Smooth muscle cell (in vitro differentiated cells): Measurements from ENCODE around the gene IPO4. TPM values are rescaled to one million over a fixed set of nuclear protein-coding genes. Genes with fewer than 3 reads are reported as not detected.
A peak's percentile ranks its signal among the peaks of the same experiment; 100 is the strongest.

Experiments
- DNase-seq: peaks from one replicate; lab custom pipeline; 2025; ENCODE audit not compliant: unreplicated experiment; lab: John Stamatoyannopoulos, UW
- H2AFZ ChIP-seq: fragments of 200-600 bp; sonication (generic); 2 replicates; pipeline ENCODE4 v1.6.0; 2016; ENCODE audit warnings: antibody characterized with exemption, low read depth, mild to moderate bottlenecking
- H3F3A ChIP-seq: fragments of 200-600 bp; sonication (generic); 2 replicates; pipeline ENCODE4 v1.6.0; 2017; ENCODE audit warnings: antibody characterized with exemption, low read depth
- H3K27ac ChIP-seq: fragments of 200-600 bp; sonication (generic); 2 replicates; pipeline ENCODE4 v1.5.1; 2016; ENCODE audit warnings: low read depth, mild to moderate bottlenecking
- H3K27me3 ChIP-seq: fragments of 200-600 bp; sonication (generic); 2 replicates; pipeline ENCODE4 v1.6.1; 2016; ENCODE audit warnings: low read depth, mild to moderate bottlenecking
- H3K36me3 ChIP-seq: fragments of 200-600 bp; sonication (generic); 2 replicates; pipeline ENCODE4 v1.5.1; 2016; ENCODE audit warnings: low read depth
- H3K4me1 ChIP-seq: fragments of 200-600 bp; sonication (generic); 2 replicates; pipeline ENCODE4 v1.5.1; 2016; ENCODE audit warnings: low read depth
- H3K4me2 ChIP-seq: fragments of 200-600 bp; sonication (generic); 2 replicates; pipeline ENCODE4 v1.6.0; 2016; ENCODE audit warnings: mild to moderate bottlenecking
- H3K4me3 ChIP-seq: fragments of 200-600 bp; sonication (generic); 2 replicates; pipeline ENCODE4 v1.5.1; 2016; ENCODE audit warnings: mild to moderate bottlenecking
- H3K79me2 ChIP-seq: fragments of 200-600 bp; sonication (generic); 2 replicates; pipeline ENCODE4 v1.6.0; 2016; ENCODE audit warnings: low read depth, mild to moderate bottlenecking
- H3K9ac ChIP-seq: fragments of 200-600 bp; sonication (generic); 2 replicates; pipeline ENCODE4 v1.6.0; 2016; ENCODE audit warnings: low read depth
- H3K9me3 ChIP-seq: fragments of 200-600 bp; sonication (generic); replicated peaks from 2 replicates; pipeline ENCODE4 v1.5.1; 2016; ENCODE audit warnings: low read depth
- H4K20me1 ChIP-seq: fragments of 200-600 bp; sonication (generic); 2 replicates; pipeline ENCODE4 v1.6.0; 2016; ENCODE audit warnings: low read depth
- CTCF ChIP-seq: fragments of 200-600 bp; sonication (generic); IDR thresholded peaks from 2 replicates; pipeline ENCODE4 v1.5.1; 2017; ENCODE audit warnings: borderline replicate concordance, mild to moderate bottlenecking, antibody characterized with exemption; ENCODE audit not compliant: insufficient read depth, poor library complexity, severe bottlenecking
- WGBS: methylation state at CpG from one replicate; pipeline ENCODE4 v1.1.7; 2016; ENCODE audit warnings: low lambda C conversion rate; 5-methylcytosine and 5-hydroxymethylcytosine counted together
- polyA plus RNA-seq: library from polyadenylated mRNA; unstranded; fragments of >200 nt; fragmentation: Nextera tagmentation; extraction: Ambion mirVana; gene quantifications from 2 replicates; pipeline ENCODE4 v1.2.1, GENCODE V29; 2016
- total RNA-seq: library from RNA; depleted of rRNA; stranded (reverse); fragments of >200 nt; gene quantifications from 2 replicates; pipeline ENCODE4 v1.2.3, GENCODE V29; 2014

The IPO4 gene
- total and polyA plus RNA-seq, 2 experiments from 2014 or later, result 14.7 to 20.5 TPM

GRCh38 chr14:24145219-24145618 lies 43.4 kb downstream of the IPO4 start:
- WGBS, result 98% methylated on average over 2 of the region's 2 CpGs
- Histone ChIP-seq H3K79me2 (peaks cover 30% of the 10 kb centered on the region), H4K20me1 (peaks cover 9% of the 10 kb centered on the region), H2AFZ (no peak overlapping the region), H3K4me3 (peak overlapping the region; percentile 86), H3K4me1 (peaks cover 15% of the 10 kb centered on the region), H3K4me2 (no peak overlapping the region), H3K36me3 (no peaks in the 10 kb centered on the region), H3K27ac (peak overlapping the region; percentile 93), H3F3A (peaks cover 16% of the 10 kb centered on the region), H3K27me3 (no peaks in the 10 kb centered on the region), H3K9ac (no peak overlapping the region), H3K9me3 (no peaks in the 10 kb centered on the region)
- no peak for TF ChIP-seq CTCF
- no peak for DNase-seq

GRCh38 chr14:24144451-24144850 lies 44.2 kb downstream of the IPO4 start:
- peaks cover 23% of the 10 kb centered on the region for H3K4me1 ChIP-seq
- TF ChIP-seq CTCF, result no peak

GRCh38 chr14:24143511-24143910 lies 45.1 kb downstream of the IPO4 start:
- peaks cover 21% of the 10 kb centered on the region for H3K4me1 ChIP-seq
- H3F3A ChIP-seq, result peaks cover 16% of the 10 kb centered on the region
- no peak overlapping the region for H3K9ac ChIP-seq
- peaks cover 16% of the 10 kb centered on the region for H4K20me1 ChIP-seq
- H3K27ac ChIP-seq, result no peak overlapping the region
- H3K4me3 ChIP-seq, result no peak overlapping the region
- H3K9me3 ChIP-seq, result no peaks in the 10 kb centered on the region
- no peak overlapping the region for H2AFZ ChIP-seq
- 43% methylated on average over 2 of the region's 2 CpGs for WGBS
- no peak overlapping the region for H3K4me2 ChIP-seq
- no peaks in the 10 kb centered on the region for H3K36me3 ChIP-seq
- H3K27me3 ChIP-seq, result no peaks in the 10 kb centered on the region
- no peak for TF ChIP-seq CTCF
- no peak for DNase-seq
- peaks cover 39% of the 10 kb centered on the region for H3K79me2 ChIP-seq

More at GRCh38 chr14:24144451-24144850, 44.2 kb downstream of the IPO4 start:
- H3K79me2 ChIP-seq, result peaks cover 38% of the 10 kb centered on the region
- 96% methylated on average over 1 of the region's 1 CpG for WGBS
- DNase-seq, result no peak
- H3K9me3 ChIP-seq, result no peaks in the 10 kb centered on the region
- H4K20me1 ChIP-seq, result peaks cover 13% of the 10 kb centered on the region
- H3K27me3 ChIP-seq, result no peaks in the 10 kb centered on the region
- H2AFZ ChIP-seq, result no peak overlapping the region
- H3K4me3 ChIP-seq, result no peak overlapping the region
- H3K27ac ChIP-seq, result no peak overlapping the region
- H3K36me3 ChIP-seq, result no peaks in the 10 kb centered on the region
- H3K9ac ChIP-seq, result no peak overlapping the region
- peaks cover 16% of the 10 kb centered on the region for H3F3A ChIP-seq
- no peak overlapping the region for H3K4me2 ChIP-seq
